Muscle of back (tissue), 11 donors: Measurements from ENCODE around the gene DNMT3A. TPM values are rescaled to one million over a fixed set of nuclear protein-coding genes. Genes with fewer than 3 reads are reported as not detected.

Experiments used
- DNase-seq, 3 donors: peaks; one replicate each; pipeline versions ENCODE4 v3.0.0 to v3.0.0-alpha.2; 2013
- polyA plus RNA-seq, 10 donors: library from polyadenylated mRNA; unstranded; fragments of 120-200 nt; gene quantifications; one replicate each; pipeline ENCODE4 v1.2.1, GENCODE V29; 2013; ENCODE audit not compliant: insufficient read length in 10 of 10

DNMT3A gene
- polyA plus RNA-seq, 10 donors: 45.6 to 60.4 (median 51.7) TPM

DNA sequence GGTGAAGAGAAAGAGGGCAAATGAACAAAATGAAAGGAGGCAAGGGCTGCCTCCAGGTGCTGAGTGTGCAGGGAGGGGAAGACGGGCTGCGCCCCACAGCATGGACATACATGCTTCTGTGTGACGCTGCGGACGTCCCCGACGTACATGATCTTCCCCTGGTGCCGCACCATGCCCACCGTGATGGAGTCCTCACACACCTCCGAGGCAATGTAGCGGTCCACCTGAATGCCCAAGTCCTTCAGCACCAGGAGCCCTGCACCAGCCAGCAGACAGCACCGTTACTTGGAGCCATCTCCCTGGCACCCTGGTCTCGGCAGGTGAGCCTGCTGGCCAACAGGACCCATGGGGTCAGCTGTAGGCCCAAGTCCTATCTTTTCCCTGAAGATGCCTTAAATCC is 100.3 kb downstream of the DNMT3A start:
- DNase-seq: no peak

DNA sequence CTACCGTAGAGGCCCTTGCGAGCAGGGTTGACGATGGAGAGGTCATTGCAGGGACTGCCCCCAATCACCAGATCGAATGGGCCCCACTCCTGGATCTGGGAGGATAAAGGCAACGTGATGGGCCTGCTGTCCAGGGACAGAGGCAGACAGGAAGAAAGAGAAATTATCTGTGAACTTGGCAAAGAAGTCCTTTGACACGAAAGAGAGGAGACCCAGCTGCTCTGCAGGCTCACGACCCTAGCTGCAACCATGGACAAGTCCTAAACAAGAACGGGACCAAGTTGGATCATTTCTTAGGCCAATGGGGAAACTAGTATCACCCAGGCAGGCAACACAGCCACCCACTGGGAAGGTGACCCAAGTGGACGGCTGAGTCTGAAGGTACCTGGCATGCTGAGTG is 101.1 kb downstream of the DNMT3A start:
- DNase-seq: no peak

DNA sequence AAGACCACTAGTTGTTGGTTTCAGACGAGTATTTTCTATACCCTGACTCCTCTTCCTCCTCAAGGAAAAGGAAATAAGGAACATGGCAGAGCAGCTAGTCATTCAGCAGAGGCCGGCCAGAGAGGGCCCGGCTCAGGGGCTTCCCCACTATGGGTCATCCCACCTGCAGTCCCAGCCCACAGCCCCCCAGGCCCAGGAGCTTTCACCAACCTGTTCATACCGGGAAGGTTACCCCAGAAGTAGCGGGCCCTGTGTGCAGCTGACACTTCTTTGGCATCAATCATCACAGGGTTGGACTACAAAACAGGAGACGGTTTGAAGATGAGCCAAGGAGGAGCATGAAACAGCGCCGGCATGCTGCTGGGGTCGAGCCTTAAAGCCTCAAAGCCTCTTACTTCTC is 102.8 kb downstream of the DNMT3A start:
- no peak for DNase-seq

DNA sequence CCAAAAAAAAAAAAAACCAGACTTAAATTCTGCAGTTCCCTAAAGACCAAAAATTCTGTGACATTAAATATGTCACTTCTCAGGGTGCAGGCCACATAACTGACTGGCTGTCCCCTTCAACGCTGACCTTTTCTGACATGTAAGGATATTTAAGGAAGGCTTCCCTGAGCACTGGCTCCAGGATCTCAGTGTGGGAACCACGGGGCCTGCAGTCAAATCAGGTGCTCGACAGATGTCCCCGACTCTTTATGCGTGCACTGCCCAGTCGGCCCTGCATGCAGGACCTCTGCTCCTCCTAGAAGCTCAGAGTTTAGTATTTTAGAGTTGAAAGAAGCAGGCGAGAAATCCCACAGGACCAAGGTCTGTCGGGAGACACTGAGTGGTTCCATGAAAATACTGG is 104.0 kb downstream of the DNMT3A start:
- no peak for DNase-seq

DNA sequence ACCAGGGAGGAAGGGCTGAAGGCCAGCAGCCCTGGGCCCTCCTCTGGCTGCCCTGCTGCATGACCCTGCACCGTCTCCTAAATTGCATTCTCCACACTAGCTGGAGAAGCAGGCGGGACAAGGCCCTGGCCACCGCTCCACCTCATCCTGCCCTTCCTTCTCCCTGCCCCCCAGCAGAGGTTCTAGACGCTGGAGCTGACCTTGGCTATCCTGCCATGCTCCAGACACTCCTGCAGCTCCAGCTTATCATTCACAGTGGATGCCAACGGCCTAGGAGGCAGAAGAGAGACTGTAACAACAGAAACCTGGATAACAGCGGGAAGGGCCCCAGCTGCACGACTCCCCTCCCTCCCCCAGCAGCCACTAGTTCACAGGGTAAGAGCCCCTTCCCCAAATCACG is 105.0 kb downstream of the DNMT3A start:
- DNase-seq: no peak

DNA sequence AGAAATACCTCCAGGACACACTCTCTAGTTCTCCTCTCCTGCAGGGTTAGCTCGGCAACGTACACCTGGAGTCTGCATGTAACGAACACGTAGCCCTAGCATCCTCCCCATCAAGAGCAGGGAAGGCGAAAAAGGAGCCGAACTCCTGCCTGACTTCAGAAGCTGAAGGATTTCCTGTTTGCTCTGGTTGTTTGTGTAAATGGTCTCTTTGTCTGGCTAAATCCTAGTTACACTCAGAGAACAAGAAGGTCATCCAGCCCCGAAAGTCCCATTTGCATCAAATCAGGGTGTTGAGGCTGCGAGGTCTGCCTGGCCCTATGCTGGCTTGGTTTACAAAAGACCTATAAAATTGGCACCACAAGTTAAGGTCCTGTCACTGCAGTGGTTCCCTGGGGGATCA is 107.0 kb downstream of the DNMT3A start:
- DNase-seq: no peak

DNA sequence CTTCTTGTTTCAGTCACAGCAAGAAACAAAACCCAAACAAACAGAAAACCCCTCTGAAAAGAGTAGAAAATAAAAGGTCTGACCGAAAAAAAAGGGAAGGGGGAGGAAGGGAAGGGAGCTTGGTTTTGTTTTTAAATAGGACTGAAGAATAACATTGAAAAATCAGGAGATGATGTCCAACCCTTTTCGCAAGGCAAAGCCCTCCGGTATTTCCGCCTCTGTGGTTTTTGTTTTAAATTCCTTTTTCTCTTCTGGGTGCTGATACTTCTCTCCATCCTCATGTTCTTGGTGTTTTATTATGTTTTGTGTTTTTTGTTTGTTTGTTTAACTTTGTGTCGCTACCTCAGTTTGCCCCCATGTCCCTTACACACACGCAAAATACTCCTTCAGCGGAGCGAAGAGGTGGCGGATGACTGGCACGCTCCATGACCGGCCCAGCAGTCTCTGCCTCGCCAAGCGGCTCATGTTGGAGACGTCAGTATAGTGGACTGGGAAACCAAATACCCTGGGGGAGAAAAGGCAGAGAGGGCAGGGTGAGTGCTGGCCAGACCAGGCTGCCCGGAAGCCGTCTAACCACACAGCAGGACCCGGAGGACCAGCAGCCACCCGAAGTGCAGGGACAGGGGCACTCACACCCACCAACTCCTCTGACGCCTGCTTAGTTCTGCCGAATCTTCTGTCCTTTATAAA is 107.7 kb downstream of the DNMT3A start:
- no peak for DNase-seq

DNA sequence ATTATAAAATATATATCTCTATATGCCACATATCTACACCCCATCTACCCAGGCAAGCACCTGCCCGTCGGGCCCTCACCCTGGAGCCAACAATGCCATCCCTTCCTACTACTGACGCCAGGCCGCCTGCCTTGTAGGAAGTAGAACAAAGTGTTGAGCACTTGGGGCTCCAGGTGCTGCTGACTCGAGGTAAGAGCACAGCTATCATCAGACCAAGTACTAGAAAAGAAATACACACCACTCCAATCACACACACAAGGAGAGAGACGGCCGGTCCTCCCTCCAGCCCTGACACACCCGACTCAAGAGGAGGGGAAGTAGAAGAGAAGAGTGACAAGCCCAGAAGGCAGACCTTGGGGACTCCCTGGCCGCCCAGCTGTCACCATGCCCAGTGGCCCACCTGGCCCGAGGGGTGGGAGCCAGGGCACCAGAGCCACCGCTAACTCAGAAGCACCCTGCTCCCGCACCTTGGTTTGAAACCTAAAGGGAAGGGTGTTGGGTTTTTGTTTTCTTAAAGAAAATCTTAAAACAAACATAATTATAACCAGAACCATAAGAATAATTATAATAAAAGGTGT is 109.4 kb downstream of the DNMT3A start:
- no peak for DNase-seq

DNA sequence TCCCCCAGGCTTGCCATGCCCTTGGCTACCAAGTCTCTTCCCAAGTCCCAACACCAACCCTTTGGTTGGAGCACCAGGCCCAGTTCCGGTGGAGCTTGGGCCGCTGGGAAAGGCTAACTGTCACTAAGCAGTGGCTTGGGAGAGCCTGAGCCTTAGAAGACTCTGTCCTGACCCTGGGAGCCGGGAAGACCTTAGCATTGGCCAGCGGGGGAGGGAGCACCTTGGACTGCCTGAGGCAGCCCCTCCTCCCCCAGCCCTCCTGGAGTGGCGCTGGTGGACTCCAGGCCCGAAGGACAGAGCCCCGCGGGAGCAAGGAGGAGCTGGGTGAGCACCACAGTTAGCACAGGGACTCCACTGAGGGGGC is 110.8 kb downstream of the DNMT3A start:
- no peak for DNase-seq

DNA sequence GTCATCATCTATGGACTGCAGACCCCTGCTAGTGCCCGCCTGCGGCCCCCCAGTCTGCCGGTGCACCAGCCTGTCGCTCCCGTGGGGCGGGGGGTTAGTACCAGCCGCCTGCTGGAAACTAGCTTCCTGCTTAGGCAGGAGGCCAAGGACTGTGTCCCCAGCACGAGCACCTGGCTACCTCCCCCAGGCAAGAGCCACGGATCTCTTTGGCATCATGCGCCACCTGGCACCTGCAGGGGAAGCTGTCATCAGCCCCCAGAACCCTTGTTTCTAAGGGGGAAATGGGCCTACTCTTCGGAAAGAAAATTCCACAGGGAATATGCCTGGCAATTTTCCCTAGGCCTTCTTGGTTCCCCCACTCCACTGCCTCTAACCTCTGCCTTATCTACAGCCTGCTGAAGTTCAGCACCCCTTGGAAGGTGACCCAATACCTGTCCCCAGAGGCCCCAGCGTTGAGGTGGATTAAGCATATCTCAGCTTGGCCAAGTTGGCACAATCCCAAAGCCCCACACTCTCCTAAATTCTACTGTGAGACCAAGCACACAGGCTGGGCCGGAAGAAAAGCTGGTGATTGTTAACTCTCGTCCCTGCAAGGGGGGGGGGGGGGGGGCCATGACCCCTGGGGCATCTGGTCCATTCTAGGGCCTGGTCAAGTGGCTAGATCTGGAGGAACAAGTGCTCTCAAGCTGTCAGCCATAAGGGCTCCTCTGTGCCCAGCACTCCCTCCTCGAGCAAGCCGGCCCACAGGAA is 111.4 kb downstream of the DNMT3A start:
- peak in 2 of 3 donors; percentile 27 to 57 for DNase-seq

DNA sequence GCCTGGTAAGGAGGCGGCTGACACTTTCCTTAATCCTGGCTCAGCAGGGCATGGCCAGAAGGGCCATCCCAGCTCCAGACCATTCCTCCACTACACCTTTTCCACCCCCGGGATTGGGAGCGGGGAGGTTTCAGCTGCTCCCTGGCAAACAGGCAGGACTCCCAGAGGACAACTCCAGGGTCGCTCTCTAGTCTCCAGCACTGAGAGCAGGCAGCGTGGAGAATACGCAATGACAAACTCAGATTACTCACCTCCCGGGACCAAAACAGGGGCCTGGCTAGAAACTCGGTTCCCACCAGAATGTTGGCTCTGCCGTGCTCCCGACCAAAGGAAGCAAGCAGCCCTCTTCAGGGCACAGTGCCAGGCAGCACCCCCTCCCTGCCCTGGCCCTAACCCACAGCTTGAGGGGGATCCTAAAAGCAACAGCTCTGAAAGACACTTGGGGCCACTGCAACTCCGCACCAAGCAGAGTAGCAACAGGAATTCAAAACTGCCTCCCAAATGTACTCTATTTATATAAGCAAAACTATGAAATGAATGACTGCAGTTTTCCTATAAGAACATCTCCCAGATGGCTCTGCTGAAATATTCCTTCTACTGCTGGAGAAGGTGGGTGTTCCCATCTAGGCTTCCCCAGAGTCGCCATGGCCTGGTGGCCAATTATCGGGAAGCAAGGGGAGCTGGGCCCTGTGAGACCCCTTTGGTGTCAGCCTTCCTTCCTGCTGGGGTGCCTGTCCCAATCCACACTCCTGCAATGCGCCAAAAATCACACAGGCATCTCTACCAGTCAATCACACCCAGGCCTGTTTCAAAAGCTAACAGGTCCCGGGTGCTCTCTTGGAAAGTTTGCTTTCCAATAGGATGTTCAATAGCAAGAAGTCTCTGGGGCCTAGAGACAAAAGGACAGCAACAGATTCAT is 112.2 kb downstream of the DNMT3A start:
- DNase-seq: peak in 2 of 3 donors; percentile 42 to 78

DNA sequence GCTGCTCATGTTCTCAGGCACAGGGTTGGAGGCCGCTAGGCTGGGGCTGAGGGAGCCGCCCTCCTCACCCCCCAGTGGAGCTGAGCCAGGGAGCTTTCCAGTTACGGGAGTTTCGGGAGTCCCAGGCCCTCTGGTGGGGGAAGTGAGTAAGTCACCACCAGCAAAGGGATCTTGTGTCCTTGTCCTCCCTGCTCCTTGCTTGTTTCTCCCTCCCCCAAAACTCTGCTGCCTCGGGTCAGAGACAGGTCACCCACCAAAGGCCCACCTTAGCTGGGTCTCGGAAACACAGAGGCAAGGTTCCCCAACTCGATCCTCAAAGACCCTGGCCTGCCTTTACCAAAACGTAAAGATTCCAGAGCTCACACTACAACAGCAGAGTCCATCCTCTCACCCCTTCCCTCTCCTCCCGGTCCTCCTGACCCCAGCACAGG is 112.9 kb downstream of the DNMT3A start:
- peak; percentile 79 to 91 (median 83) for DNase-seq

DNA sequence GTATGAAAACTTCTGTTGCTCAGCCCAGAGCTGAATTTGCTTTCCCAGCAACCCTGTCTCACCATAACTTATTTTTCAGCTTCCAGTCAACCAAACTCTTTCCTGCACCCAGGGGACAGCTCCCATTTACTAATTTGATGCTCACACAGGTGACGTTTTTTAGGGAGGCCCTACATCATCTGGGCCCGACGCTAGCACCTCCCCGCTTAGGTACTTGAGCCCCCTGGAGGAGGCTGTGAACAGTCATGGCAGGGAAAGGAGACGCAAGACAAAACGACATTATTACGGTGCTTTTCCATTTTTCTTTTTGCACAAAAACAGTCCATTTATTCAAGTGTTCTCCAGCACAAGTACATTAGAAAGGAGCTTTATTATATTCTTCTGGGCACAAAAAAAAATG is 114.1 kb downstream of the DNMT3A start:
- DNase-seq: no peak

DNA sequence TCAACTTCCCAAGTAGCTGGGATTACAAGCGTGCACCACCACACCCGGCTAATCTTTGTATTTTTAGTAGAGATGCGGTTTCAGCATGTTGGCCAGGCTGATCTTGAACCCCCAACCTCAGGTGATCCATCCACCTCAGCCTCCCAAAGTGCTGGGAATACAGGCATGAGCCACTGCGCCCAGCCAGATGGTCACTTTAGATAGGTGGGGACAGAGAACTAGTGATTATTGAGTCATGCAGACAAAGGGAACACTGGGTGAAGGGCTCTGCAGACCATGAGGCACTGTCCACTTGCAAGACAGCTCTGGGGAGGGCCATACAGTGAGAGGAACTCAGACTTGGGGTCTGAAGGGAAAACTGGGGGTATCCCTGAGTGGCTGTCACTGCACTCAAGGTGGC is 114.9 kb downstream of the DNMT3A start:
- DNase-seq: no peak

DNA sequence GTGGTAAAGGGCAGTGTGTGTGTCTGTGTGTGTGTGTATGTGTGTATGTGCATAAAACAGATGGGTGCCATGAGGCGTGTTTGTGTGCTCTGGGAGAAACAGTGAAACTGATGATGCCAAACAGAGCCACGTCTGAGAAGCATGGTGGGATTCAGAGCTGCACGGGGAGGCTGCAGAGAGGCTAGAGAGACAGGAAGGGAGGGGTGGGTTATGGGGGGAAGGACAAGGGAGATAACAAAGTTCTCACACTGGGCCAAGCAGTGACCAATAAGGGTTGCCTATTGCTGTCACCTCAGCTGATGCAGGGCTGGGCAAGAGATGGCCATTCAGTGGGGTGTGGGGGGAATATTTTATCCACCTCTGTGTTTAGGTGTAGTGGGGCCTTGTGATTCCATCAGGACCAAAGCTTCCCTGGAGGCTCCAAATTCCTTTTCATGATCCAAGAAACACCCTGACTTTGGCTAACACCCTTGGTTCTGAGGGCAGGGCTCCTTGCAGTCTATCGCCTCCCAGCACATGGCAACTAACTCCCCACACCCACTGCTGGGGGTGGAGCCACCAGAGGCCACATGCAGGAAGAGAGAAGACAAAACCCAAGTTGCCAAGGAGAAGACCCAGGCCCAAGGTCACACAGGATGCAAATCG is 119.1 kb downstream of the DNMT3A start:
- DNase-seq: no peak

DNA sequence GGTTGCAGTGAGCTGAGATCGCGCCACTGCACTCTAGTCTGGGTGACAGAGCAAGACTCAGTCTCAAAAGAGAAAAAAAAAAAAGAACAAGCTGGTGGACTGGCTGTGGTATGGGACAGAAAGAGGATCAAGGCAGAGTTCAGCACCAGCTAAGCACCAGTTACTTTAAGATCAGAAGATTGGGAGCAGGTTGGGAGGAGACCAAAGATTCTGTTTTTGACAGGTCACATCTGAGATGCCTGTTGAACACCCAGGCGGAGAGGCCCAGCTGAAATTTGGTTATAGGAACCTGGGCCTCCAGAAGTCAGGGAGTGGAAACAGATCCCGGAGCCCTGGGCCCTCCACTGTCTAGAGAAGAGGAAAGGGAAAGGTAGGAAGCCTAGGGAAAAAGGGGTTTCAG is 120.1 kb downstream of the DNMT3A start:
- DNase-seq: no peak

DNA sequence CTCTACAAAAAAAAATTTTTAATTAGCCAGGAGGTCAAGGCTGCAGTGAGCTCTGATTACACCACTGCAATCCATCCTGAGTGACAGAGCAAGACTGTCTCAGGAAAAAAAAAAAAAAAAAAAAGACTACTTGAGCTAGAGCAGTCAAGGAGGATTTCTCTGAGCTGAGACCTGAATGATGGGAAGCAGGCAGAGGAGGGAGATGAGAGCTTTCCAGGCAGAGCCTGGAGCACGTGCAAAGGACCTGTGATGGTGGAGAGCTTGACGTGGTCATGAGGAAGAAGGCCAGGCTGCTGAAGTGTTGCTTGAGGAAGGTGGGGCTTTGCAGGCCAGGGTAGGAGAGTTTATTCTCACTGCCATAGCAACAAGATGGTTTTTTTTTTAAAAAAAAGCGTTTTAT is 121.4 kb downstream of the DNMT3A start:
- DNase-seq: no peak

DNA sequence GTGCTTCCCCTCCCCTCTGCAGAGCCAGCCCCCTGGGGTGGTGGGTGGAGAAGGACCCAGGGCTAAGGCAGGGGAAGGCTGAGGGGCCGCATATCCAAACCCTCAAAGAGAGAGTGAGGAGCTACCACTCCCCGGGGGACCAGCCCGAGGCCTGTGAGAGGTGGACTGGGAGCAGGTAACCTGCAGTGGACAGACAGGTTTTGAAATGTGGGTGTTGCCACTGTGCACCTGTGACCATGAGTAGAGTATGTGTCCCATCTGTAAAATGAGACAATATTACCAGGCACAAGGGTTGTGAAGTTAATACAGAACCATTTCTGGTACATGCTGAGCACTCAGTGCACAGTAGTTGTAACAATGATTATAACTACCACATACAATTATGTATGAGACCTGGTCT is 122.1 kb downstream of the DNMT3A start:
- no peak for DNase-seq

DNA sequence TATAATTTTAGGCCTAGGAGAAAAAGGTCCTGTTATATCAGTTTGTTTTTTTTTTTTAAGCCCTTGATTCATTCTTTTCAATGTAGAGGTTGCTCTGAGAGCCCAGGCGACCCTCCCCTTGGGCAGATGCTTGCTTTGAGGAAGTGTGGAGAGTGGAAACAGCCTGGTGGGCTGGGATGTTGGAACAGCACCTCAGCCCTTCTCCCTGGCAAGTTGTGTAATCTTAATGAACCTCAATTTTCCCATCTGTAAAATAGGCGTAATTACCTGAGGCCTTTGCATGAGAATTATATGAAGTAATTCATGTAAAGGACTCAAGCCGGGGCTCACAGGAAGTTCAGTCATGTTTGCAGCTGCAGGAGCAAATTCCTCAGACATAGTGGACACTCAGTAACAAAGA is 123.6 kb downstream of the DNMT3A start:
- DNase-seq: no peak

DNA sequence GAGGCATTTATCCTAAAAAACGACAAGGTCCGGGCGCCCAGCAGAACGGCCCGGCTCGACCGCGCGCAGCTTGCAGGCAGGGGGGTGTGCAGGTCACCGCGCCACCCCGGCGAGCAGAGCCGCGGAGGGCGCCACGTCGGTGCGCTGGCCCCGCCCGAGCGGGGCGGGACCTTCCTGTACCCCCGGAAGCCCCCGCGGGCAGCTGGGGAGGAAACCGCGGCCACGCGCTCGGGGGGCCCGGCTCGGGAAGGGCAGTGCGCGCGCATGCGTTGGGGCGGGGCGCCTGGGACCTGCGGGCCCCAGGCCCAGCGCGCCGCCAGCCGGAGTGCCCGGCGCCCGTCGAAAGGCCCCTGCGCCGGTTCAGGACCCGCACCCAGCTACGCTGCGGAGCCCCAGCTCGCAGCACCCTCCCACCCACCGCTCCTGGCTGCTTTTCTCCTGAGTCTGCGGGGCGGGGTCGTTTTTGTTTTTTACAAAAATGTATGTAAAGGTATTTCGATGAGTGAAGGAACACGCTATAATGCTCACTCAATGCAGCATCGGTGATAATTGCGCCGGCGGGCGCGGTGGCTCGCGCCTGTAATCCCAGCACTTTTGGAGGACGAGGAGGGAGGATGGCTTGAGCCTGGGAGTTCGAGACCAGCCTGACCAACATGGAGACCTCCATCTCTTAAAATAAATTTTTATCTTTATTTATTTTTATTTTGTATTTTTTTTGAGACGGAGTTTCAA is 125.6 kb downstream of the DNMT3A start:
- DNase-seq: peak; percentile 83 to 94 (median 91)

DNA sequence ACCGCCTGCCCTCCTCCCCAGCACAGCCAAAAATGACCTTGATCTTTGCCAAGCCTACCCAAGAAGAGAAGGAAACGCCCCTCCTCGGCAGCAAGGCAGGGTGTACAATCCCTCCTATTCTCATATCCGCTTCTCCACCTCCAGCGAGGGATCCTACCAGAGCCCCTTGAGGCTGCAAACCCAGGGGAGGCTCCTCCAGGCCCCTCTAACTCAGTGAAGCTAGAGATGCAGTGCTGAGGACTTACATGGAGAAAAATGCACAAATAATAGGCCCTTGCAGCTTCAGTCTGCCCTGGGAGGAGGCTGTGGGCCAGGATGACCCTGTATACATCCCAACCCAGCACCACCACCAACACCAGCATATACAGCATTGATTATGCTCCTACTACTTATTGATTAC is 126.5 kb downstream of the DNMT3A start:
- no peak for DNase-seq
